ENCODE data around the gene PSME1.

PSME1 gene

GRCh38 chr14:24151404-24152080 is 15.5 kb downstream of the PSME1 start:
- no peaks in the 10 kb centered on the region for H3K27me3 Mint-ChIP-seq
- intact Hi-C loops (cut with micrococcal nuclease) = no loop called here
- H3K36me3 Mint-ChIP-seq (ENCODE audit: low read depth) = peaks cover 95% of the 10 kb centered on the region
- H3K9me3 Mint-ChIP-seq = no peaks in the 10 kb centered on the region
- peaks cover 29% of the 10 kb centered on the region for H3K4me1 Mint-ChIP-seq (ENCODE audit: low read depth)
- H3K27ac Mint-ChIP-seq = no peak overlapping the region
- H3K4me3 Mint-ChIP-seq = no peak overlapping the region

GRCh38 chr14:24155100-24155499 is 19.1 kb downstream of the PSME1 start:
- intact Hi-C loops (cut with micrococcal nuclease) = no loop called here
- H3K4me3 Mint-ChIP-seq = no peak overlapping the region
- no peak overlapping the region for H3K27ac Mint-ChIP-seq
- no peaks in the 10 kb centered on the region for H3K9me3 Mint-ChIP-seq
- peaks cover 94% of the 10 kb centered on the region for H3K36me3 Mint-ChIP-seq (ENCODE audit: low read depth)
- no peaks in the 10 kb centered on the region for H3K27me3 Mint-ChIP-seq
- peaks cover 12% of the 10 kb centered on the region for H3K4me1 Mint-ChIP-seq (ENCODE audit: low read depth)

DNA sequence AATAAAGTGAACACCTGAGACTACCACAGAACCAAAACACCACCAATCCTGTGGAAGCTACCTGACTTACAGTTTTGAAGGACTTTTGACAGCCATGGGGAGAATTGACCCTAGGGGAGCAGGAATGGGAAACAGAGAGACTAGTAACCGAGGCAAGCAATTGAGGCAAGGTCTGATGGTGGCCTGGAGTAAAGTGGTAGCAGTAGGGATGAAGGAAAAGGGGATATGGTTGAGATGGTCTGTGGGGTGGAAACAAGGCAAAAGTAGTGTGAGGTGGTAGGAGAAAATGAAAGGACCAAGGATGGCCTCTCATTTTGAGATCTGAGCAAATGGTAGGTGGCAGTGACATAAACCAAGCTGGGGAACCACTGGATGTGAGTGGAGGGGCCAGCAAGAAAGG is 20.8 kb downstream of the PSME1 start:
- Mint-ChIP-seq H3K27ac (peak overlapping the region; percentile 4), H3K36me3 (ENCODE audit: low read depth) (peaks cover 94% of the 10 kb centered on the region), H3K27me3 (no peaks in the 10 kb centered on the region), H3K4me3 (no peak overlapping the region), H3K4me1 (ENCODE audit: low read depth) (peaks cover 23% of the 10 kb centered on the region), H3K9me3 (no peaks in the 10 kb centered on the region)
- intact Hi-C loops (cut with micrococcal nuclease) = no loop called here

- Mint-ChIP-seq H3K4me1 (ENCODE audit: low read depth) (peaks cover 28% of the 10 kb centered on the region), H3K36me3 (ENCODE audit: low read depth) (peaks cover 94% of the 10 kb centered on the region), H3K27me3 (no peaks in the 10 kb centered on the region), H3K9me3 (no peaks in the 10 kb centered on the region), H3K27ac (peak overlapping the region; percentile 4), H3K4me3 (no peak overlapping the region)
- intact Hi-C loops (cut with micrococcal nuclease) = no loop called here
These were observed 21.3 kb downstream of the PSME1 start for GRCh38 chr14:24157331-24157730.

DNA sequence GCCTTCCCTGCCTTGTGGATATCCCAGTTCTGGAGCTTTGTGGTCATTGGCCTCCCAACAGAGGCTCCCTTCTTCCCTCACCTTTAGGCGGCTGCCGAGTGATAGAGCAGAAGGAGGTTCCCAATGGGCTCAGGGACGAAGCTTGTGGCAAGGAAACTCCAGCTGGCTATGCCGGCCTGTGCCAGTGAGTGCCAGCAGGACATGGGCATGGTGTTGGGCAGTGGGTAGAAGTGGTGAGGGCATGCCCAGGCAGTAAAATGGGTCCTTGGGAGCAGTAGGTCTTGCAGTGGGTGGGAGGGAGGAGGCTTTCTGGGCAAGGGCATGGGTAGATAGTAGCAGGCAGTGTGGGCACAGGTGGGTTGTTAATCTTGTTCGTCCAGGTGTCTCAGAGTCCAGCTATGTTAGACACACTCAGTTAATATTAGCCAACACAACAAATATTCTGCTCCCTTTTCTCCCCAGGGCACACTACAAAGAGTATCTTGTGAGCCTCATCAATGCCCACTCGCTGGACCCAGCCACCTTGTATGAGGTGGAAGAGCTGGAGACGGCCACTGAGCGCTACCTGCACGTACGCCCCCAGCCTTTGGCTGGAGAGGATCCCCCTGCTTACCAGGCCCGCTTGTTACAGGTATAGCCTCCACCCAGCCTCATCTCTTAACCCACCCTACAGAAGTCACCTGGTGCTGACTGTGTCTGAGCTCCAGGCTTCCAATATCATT is 23.9 kb downstream of the PSME1 start:
- Mint-ChIP-seq H3K27ac (peak overlapping the region; percentile 93), H3K9me3 (no peaks in the 10 kb centered on the region), H3K4me1 (ENCODE audit: low read depth) (peaks cover 54% of the 10 kb centered on the region), H3K27me3 (no peaks in the 10 kb centered on the region), H3K36me3 (ENCODE audit: low read depth) (peaks cover 98% of the 10 kb centered on the region), H3K4me3 (no peak overlapping the region)
- intact Hi-C loops (cut with micrococcal nuclease) = loop anchor here (5.0 kb wide), 2 partner anchors 37 to 103 kb away; partner anchors contain the start of gene TM9SF1

DNA sequence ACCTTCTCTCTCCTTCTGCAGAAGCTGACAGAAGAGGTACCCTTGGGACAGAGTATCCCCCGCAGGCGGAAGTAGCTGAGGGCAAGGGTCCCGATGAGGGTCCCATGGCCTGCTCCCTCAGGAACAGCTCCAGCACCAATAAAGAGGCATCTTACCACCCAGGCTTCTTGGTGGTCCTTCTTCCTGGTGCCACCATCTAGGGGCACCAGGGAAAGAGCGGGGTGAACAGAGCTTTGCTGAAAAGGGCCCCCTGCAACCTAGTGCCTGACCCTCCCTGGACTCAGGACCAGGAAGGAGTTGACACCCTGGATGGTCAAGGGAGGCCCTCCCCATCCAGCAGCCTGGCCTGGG is 24.5 kb downstream of the PSME1 start:
- Mint-ChIP-seq H3K4me3 (peak overlapping the region; percentile 95), H3K36me3 (ENCODE audit: low read depth) (peaks cover 98% of the 10 kb centered on the region), H3K27me3 (no peaks in the 10 kb centered on the region)

GRCh38 chr14:24160850-24161804 is 25.1 kb downstream of the PSME1 start, which contains the start of gene IRF9:
Gene IRF9, plus strand, starts transcription at chr14:24161265. Its CDS starts 880 bp downstream, at chr14:24162145.
- no peaks in the 10 kb centered on the region for H3K27me3 Mint-ChIP-seq
- intact Hi-C loops (cut with micrococcal nuclease) = loop anchor here (1.0 to 5.0 kb wide), 5 partner anchors 14 to 104 kb away; partner anchors contain the start of genes DCAF11, NRL, PCK2 and RNF31
- H3K4me1 Mint-ChIP-seq (ENCODE audit: low read depth) = peaks cover 66% of the 10 kb centered on the region
- H3K36me3 Mint-ChIP-seq (ENCODE audit: low read depth) = peaks cover 98% of the 10 kb centered on the region
- H3K4me3 Mint-ChIP-seq = peak within 1 kb of the TSS; percentile 95
- no peaks in the 10 kb centered on the region for H3K9me3 Mint-ChIP-seq
- peak within 1 kb of the TSS; percentile 93 for H3K27ac Mint-ChIP-seq

More for the DNA sequence above, 24.5 kb downstream of the PSME1 start:
- H3K4me1 Mint-ChIP-seq (ENCODE audit: low read depth) = peaks cover 59% of the 10 kb centered on the region
- intact Hi-C loops (cut with micrococcal nuclease) = loop anchor here (5.0 kb wide), 2 partner anchors 37 to 103 kb away; partner anchors contain the start of gene TM9SF1
- no peaks in the 10 kb centered on the region for H3K9me3 Mint-ChIP-seq
- peak overlapping the region; percentile 93 for H3K27ac Mint-ChIP-seq

DNA sequence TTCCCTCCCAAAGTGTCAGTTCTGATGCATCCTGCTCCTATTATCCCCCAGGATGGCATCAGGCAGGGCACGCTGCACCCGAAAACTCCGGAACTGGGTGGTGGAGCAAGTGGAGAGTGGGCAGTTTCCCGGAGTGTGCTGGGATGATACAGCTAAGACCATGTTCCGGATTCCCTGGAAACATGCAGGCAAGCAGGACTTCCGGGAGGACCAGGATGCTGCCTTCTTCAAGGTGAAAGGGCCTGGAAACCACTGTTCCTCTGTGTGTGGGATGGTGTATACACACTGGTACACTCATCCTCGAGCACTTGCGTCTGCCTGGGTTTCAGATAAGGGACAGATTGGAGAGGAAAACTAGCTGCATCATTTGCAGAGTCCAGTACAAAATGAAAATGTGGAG is 26.1 kb downstream of the PSME1 start:
- peak overlapping the region; percentile 93 for H3K27ac Mint-ChIP-seq
- no peaks in the 10 kb centered on the region for H3K9me3 Mint-ChIP-seq
- peaks cover 98% of the 10 kb centered on the region for H3K36me3 Mint-ChIP-seq (ENCODE audit: low read depth)
- no peaks in the 10 kb centered on the region for H3K27me3 Mint-ChIP-seq
- H3K4me1 Mint-ChIP-seq (ENCODE audit: low read depth) = peaks cover 75% of the 10 kb centered on the region
- H3K4me3 Mint-ChIP-seq = peak overlapping the region; percentile 95
- intact Hi-C loops (cut with micrococcal nuclease) = loop anchor here (5.0 kb wide), 2 partner anchors 35 to 105 kb away; partner anchors contain the start of gene TM9SF1

DNA sequence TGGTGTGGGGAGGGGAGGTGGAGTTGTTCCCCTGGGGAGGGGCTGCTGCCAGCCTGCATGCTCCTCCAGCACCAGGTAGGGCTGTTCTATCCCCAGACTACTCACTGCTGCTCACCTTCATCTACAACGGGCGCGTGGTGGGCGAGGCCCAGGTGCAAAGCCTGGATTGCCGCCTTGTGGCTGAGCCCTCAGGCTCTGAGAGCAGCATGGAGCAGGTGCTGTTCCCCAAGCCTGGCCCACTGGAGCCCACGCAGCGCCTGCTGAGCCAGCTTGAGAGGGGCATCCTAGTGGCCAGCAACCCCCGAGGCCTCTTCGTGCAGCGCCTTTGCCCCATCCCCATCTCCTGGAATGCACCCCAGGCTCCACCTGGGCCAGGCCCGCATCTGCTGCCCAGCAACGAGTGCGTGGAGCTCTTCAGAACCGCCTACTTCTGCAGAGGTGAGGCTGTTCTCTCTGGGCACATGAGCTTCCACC is 28.6 kb downstream of the PSME1 start:
- intact Hi-C loops (cut with micrococcal nuclease) = loop anchor here (5.0 kb wide), 2 partner anchors 33 to 107 kb away; partner anchors contain the start of gene TM9SF1
- Mint-ChIP-seq H3K27me3 (peaks cover 2% of the 10 kb centered on the region), H3K36me3 (ENCODE audit: low read depth) (peaks cover 96% of the 10 kb centered on the region), H3K4me3 (no peak overlapping the region), H3K4me1 (ENCODE audit: low read depth) (peaks cover 89% of the 10 kb centered on the region), H3K9me3 (no peaks in the 10 kb centered on the region), H3K27ac (peak overlapping the region; percentile 82)

DNA sequence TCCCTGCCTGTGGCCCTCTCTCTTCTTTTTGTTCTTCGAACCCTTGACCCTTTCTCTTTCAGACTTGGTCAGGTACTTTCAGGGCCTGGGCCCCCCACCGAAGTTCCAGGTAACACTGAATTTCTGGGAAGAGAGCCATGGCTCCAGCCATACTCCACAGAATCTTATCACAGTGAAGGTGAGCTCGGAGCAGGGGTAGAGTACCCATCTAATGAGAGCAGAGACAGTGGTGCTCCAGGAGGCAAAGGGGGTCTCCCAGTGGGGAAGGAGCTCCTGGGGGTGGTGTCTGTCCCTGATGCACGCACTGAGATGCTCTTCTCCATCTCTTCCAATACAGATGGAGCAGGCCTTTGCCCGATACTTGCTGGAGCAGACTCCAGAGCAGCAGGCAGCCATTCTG is 29.8 kb downstream of the PSME1 start:
- intact Hi-C loops (cut with micrococcal nuclease) = no loop called here
- H3K27ac Mint-ChIP-seq = peak overlapping the region; percentile 82
- H3K4me1 Mint-ChIP-seq (ENCODE audit: low read depth) = peaks cover 84% of the 10 kb centered on the region
- H3K27me3 Mint-ChIP-seq = peaks cover 2% of the 10 kb centered on the region
- H3K4me3 Mint-ChIP-seq = no peak overlapping the region
- H3K9me3 Mint-ChIP-seq = no peaks in the 10 kb centered on the region
- peaks cover 96% of the 10 kb centered on the region for H3K36me3 Mint-ChIP-seq (ENCODE audit: low read depth)

GRCh38 chr14:24167469-24168114 is 31.6 kb downstream of the PSME1 start:
- Mint-ChIP-seq H3K27me3 (peaks cover 13% of the 10 kb centered on the region), H3K36me3 (ENCODE audit: low read depth) (peaks cover 96% of the 10 kb centered on the region), H3K27ac (peak overlapping the region; percentile 82), H3K4me3 (no peak overlapping the region), H3K4me1 (ENCODE audit: low read depth) (peaks cover 78% of the 10 kb centered on the region), H3K9me3 (no peaks in the 10 kb centered on the region)
- intact Hi-C loops (cut with micrococcal nuclease) = no loop called here

- H3K36me3 Mint-ChIP-seq (ENCODE audit: low read depth) = peaks cover 96% of the 10 kb centered on the region
- intact Hi-C loops (cut with micrococcal nuclease) = no loop called here
- no peaks in the 10 kb centered on the region for H3K9me3 Mint-ChIP-seq
- H3K27me3 Mint-ChIP-seq = peaks cover 13% of the 10 kb centered on the region
- peaks cover 37% of the 10 kb centered on the region for H3K4me1 Mint-ChIP-seq (ENCODE audit: low read depth)
- peak within 1 kb of the TSS; percentile 61 for H3K27ac Mint-ChIP-seq
- H3K4me3 Mint-ChIP-seq = peak within 1 kb of the TSS; percentile 65
These were observed 35.6 kb downstream of the PSME1 start, which contains the start of gene REC8 for GRCh38 chr14:24171422-24172260. Gene REC8, plus strand, starts transcription at chr14:24172080. Its CDS starts 473 bp downstream, at chr14:24172553.
